ENCODE results near the gene NUDT14.

DNA sequence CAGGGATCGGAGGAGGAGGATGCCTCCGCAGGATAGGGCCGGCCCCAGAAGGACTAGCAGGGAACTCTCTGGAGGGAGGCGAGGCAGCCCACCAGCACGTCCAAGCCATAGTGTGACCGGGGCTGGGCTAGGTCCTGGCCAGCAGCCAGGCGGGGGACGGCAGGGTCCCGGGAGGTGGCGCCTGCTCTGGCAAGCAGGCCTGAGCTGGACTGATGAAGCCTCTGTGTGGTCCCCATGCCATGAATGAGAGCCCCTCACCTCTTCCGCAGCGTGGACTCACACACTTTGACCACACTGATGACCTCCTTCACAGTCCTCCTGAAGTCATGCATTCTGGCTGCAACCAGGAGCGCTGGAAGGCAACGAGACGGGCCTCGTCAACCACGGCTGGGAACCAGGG is 47.5 kb upstream of the NUDT14 start:
- no peak for TF ChIP-seq SUZ12 (IDR thresholded peaks at IDR 0.05; ENCODE audit: extremely low read depth, insufficient read depth, insufficient read length)
- TF ChIP-seq ZNF274 (IDR thresholded peaks at IDR 0.05; ENCODE audit: low read depth, low read length): no peak
